ENCODE results near the gene DDX10. TPM values are rescaled to one million over a fixed set of nuclear protein-coding genes. Genes with fewer than 3 reads are reported as not detected.

The DDX10 gene
- total RNA-seq, 1 donor from 2014 or later, result 24.5 TPM

DNA sequence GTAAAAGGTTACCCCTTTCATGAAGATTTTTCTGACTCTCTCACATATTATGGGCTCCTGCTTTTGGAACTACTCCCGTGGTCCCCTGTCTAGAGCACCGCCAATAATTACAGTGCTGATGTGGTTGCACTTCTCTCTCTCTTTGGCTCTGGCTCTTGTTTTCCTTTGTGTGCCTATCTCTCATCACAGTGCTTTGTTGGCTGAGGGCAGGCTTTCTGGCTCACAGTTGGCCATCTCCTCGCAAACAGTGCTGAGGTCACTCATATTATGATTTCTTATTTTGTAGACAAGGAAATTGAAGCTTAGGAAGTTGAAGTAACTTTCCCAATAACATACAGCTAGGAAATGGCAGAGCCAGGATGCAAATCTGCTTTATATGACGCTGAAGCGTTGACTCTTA is 192.5 kb downstream of the DDX10 start:
- Histone ChIP-seq H3K36me3 (ENCODE audit: control insufficient read depth, insufficient read depth, low read length) (no peaks in the 10 kb centered on the region), H3K27me3 (ENCODE audit: control insufficient read depth, insufficient read depth, low read length) (no peaks in the 10 kb centered on the region), H3K4me3 (ENCODE audit: low read depth, low read length) (no peak overlapping the region)
- no peak for DNase-seq (ENCODE audit: low read depth)
- TF ChIP-seq CTCF (IDR thresholded peaks at IDR 0.05; ENCODE audit: insufficient read depth, low read length, poor library complexity, severe bottlenecking), result no peak

DNA sequence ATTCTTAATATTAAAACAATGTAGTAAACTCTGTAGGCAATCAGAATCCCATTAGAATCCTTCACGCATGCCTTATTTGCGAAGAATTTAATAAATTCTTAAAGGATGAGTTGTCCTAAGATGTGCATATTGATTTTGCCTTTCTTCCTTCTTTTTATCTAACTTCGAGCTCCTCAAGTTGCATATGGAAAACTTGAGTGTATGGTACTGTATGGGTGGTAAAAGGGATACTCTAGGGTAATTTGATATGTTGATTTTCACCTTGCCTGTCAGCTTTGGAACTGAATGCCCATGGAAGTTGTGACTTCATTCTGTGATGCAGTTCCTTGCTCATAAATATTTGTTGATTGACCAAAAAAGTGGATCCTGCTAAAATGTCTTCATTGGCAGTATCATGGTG is 193.8 kb downstream of the DDX10 start:
- TF ChIP-seq CTCF (IDR thresholded peaks at IDR 0.05; ENCODE audit: insufficient read depth, low read length, poor library complexity, severe bottlenecking), result no peak
- H3K27me3 ChIP-seq (ENCODE audit: control insufficient read depth, insufficient read depth, low read length), result no peaks in the 10 kb centered on the region
- DNase-seq (ENCODE audit: low read depth), result no peak
- no peak overlapping the region for H3K4me3 ChIP-seq (ENCODE audit: low read depth, low read length)
- no peaks in the 10 kb centered on the region for H3K36me3 ChIP-seq (ENCODE audit: control insufficient read depth, insufficient read depth, low read length)

DNA sequence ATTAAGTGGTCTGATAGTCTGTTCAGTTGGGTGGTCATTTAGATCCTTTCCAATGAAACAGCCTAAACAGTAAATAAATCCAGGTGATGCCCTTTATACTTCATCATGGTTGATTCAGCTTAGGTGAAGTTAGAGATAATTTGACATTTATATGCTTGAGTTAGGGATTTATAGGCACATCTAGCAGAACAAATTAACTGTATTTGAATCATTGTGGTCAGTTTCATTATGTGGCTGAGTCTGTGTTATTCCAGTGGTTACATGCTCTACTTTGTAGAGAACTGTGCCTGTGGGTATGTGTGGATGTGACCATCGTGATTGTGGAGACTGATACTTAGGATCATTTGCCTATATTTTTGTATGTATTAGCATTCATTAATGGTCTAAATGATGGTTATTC is 194.6 kb downstream of the DDX10 start:
- Histone ChIP-seq H3K27me3 (ENCODE audit: control insufficient read depth, insufficient read depth, low read length) (no peaks in the 10 kb centered on the region), H3K36me3 (ENCODE audit: control insufficient read depth, insufficient read depth, low read length) (no peaks in the 10 kb centered on the region), H3K4me3 (ENCODE audit: low read depth, low read length) (no peak overlapping the region)
- no peak for DNase-seq (ENCODE audit: low read depth)
- TF ChIP-seq CTCF (IDR thresholded peaks at IDR 0.05; ENCODE audit: insufficient read depth, low read length, poor library complexity, severe bottlenecking), result no peak

GRCh38 chr11:108863528-108863927 is 198.7 kb downstream of the DDX10 start:
- Histone ChIP-seq H3K4me3 (ENCODE audit: low read depth, low read length) (no peak overlapping the region), H3K36me3 (ENCODE audit: control insufficient read depth, insufficient read depth, low read length) (no peaks in the 10 kb centered on the region), H3K27me3 (ENCODE audit: control insufficient read depth, insufficient read depth, low read length) (no peaks in the 10 kb centered on the region)
- no peak for TF ChIP-seq CTCF (IDR thresholded peaks at IDR 0.05; ENCODE audit: insufficient read depth, low read length, poor library complexity, severe bottlenecking)
- no peak for DNase-seq (ENCODE audit: low read depth)

GRCh38 chr11:108865406-108865805 is 200.5 kb downstream of the DDX10 start:
- DNase-seq (ENCODE audit: low read depth), result no peak
- Histone ChIP-seq H3K4me3 (ENCODE audit: low read depth, low read length) (no peak overlapping the region), H3K27me3 (ENCODE audit: control insufficient read depth, insufficient read depth, low read length) (no peaks in the 10 kb centered on the region), H3K36me3 (ENCODE audit: control insufficient read depth, insufficient read depth, low read length) (no peaks in the 10 kb centered on the region)
- TF ChIP-seq CTCF (IDR thresholded peaks at IDR 0.05; ENCODE audit: insufficient read depth, low read length, poor library complexity, severe bottlenecking), result no peak

DNA sequence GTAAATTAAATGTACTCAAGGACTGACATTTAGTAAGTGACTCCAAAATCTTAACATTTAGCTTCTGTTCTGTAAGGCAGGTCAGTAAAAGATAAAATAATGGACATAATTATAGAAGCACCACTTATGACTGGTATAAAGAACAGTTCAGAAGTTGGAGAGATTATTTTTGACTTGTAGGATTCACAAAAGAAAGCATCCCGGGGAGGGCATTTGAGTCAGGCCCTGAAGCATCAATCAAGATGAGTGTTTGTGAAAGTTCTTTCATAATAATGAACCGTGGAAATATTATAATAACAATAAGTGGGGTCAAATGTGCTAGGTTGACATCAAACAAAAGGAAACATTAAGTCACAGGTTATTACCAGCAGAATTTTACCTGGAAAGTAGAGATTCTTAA is 201.9 kb downstream of the DDX10 start:
- Histone ChIP-seq H3K27me3 (ENCODE audit: control insufficient read depth, insufficient read depth, low read length) (no peaks in the 10 kb centered on the region), H3K4me3 (ENCODE audit: low read depth, low read length) (no peak overlapping the region), H3K36me3 (ENCODE audit: control insufficient read depth, insufficient read depth, low read length) (no peaks in the 10 kb centered on the region)
- no peak for DNase-seq (ENCODE audit: low read depth)
- TF ChIP-seq CTCF (IDR thresholded peaks at IDR 0.05; ENCODE audit: insufficient read depth, low read length, poor library complexity, severe bottlenecking), result no peak
